Activated gamma-delta T cell (primary cell): Measurements from ENCODE around the gene GABRQ.
"Not testable (repeated sequence)": the region's sequence is repeated elsewhere in the genome, so short reads cannot be mapped to it uniquely, and the experiment has no call there.

Experiments
- DNase-seq: peaks from one replicate; lab custom pipeline; 2025; lab: John Stamatoyannopoulos, UW

The GABRQ gene

DNA sequence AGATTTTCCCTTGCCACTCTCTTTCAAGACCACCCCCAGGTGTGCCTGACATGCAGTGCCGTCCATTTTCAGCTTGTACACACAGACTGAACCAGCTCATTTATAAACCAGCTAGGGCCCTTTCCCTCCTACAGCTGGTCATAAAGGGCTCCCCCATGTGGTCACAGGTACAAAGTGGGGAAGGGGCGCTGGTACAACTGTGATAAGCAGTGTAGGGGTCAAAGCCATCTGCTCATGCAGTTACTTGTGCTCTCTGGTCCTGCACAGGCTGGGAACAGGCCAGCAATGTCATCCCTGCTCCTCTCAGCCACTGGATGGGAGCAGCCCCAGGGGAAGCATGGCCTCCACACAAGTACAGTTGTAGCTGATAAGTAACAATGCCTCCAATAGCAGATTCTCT is 20.6 kb downstream of the GABRQ start:
- no peak for DNase-seq

DNA sequence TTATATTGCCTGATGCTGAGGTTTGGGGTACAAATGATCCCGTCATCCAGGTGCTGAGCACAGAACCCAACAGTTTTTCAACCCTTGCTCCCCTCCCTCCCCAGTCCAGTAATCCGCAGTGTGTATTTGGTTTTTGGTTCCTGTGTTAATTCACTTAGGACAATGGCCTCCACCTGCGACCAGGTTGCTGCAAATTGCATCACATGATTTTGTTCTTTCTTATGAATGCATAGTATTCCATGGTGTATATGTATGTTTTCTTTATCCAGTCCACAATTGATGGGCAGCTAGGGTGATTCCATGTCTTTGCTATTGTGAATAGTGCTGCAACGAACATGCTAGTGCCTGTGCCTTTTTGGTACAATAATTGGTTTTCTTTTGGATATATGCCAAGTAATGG is 25.4 kb downstream of the GABRQ start:
- DNase-seq, result no peak

GRCh38 chrX:152674135-152674534 is 36.4 kb downstream of the GABRQ start:
- DNase-seq, result no peak

DNA sequence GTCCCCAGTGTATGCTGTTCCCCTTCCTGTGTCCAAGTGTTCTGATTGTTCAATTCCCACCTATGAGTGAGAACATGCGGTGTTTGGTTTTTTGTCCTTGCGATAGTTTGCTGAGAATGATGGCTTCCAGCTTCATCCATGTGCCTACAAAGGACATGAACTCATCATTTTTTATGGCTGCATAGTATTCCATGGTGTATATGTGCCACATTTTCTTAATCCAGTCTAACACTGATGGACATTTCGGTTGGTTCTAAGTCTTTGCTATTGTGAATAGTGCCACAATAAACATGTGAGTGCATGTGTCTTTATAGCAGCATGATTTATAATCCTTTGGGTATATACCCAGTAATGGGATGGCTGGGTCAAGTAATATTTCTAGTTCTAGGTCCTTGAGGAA is 37.0 kb downstream of the GABRQ start:
- not testable (repeated sequence) for DNase-seq

GRCh38 chrX:152681012-152681411 is 43.3 kb downstream of the GABRQ start:
- DNase-seq, result not testable (repeated sequence)

DNA sequence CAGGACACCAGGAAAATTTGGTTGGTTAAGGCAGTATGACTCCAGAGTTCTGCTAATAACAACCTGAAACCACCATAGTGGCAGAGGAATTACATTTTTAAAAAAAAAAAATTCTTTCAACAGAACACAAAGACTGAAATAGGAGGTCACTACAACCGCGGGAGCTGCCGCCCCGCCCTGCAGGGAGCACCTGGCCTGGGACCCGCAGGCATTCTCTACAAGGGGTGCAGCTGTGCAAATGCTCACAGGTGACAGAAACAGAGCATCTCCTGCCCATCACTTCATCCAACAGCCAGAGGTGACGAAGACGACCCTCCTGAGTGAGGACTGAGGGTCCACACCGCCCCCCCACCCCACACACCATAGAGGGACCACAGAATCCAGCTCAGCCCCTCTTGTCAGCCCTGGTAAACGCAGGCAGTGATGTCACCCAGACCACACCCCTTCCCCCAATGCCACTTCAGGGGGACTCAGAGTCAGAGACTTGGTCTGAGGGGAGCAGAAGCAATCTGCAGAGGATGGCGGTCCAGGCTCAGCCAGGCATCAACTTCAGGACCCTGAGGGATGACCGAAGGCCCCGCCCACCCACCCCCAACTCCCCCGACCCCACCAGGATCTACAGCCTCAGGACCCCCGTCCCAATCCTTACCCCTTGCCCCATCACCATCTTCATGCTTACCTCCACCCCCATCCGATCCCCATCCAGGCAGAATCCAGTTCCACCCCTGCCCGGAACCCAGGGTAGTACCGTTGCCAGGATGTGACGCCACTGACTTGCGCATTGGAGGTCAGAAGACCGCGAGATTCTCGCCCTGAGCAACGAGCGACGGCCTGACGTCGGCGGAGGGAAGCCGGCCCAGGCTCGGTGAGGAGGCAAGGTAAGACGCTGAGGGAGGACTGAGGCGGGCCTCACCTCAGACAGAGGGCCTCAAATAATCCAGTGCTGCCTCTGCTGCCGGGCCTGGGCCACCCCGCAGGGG is 60.5 kb downstream of the GABRQ start, which contains the start of gene MAGEA3:
TSS of gene MAGEA3 (plus strand) at position 843 of the 980 bp plus-strand sequence. CDS start 2,039 bp downstream, outside the sequence.
- not testable (repeated sequence) for DNase-seq

GRCh38 chrX:152700390-152700789 is 62.7 kb downstream of the GABRQ start:
- not testable (repeated sequence) for DNase-seq

- DNase-seq, result not testable (repeated sequence)
Observed at GRCh38 chrX:152706500-152706899, 68.8 kb downstream of the GABRQ start.
